Left renal pelvis (tissue), 4 donors: ENCODE results near the gene R3HDM2. TPM values are rescaled to one million over a fixed set of nuclear protein-coding genes. Genes with fewer than 3 reads are reported as not detected.

Experiments
- DNase-seq, 4 donors: peaks; one replicate each; pipeline ENCODE4 v3.0.0-alpha.2; 2013; ENCODE audit warnings: low read depth in 4 of 4, low spot score in 3 of 4
- polyA plus RNA-seq, 4 donors: library from polyadenylated mRNA; unstranded; fragments of 120-200 nt; gene quantifications; one replicate each; pipeline ENCODE4 v1.2.1, GENCODE V29; 2013; ENCODE audit not compliant: insufficient read length in 4 of 4

R3HDM2 gene
- polyA plus RNA-seq, 4 donors: 65.5 to 99.8 (median 76.4) TPM

DNA sequence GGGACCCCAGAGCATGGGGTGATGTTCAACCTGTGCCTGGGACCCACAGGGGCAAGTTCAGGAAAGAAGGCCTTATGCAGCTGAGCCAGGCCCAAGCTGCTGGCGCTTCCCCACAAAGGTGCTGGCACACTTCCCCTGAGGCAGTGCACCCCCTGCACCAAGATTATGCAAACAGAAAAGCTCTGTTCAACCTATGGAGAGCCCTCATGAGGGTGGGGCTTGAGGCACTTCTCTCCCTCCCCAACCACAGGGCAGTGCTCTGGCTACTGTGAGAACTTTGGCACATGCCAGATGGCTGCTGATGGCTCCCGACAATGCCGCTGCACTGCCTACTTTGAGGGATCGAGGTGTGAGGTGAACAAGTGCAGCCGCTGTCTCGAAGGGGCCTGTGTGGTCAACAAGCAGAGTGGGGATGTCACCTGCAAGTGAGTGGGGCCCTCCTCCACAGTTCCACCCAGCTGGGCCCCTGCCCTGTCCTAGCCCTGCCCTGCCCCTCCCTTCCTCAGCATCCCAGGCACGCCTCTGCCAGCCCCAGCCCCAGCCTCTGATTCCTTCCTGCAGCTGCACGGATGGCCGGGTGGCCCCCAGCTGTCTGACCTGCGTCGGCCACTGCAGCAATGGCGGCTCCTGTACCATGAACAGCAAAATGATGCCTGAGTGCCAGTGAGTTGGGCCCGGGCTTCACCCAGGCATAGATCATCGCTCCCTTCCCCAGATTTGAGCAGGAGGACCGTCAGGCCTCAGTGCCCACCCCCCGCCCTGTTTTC is 219.7 kb downstream of the R3HDM2 start:
- DNase-seq: no peak

- no peak for DNase-seq
These were observed 220.4 kb downstream of the R3HDM2 start for GRCh38 chr12:57210461-57210860.

- DNase-seq: no peak
These were observed 220.9 kb downstream of the R3HDM2 start for GRCh38 chr12:57209916-57210315.

GRCh38 chr12:57208631-57209282 is 222.1 kb downstream of the R3HDM2 start:
- no peak for DNase-seq

GRCh38 chr12:57207731-57208630 is 222.9 kb downstream of the R3HDM2 start:
- no peak for DNase-seq

DNA sequence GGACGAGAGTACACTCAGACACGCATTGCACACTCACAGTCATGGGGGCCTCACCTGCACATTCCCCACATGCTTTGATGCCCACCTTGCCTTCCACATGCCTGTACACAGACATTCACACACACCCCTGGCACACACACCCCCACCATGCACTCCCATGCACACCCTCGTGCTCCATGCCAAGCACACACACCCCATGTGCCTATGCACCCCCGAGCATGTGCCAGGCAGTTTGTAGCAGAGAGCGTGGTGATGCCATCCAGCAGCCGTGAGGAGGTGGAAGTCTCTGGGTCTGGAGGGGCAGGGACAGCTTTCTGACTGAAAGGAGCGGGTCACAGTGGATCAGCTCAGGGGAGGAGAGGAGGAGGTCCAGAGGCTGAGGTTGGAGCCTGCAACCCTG is 224.9 kb downstream of the R3HDM2 start:
- no peak for DNase-seq

- DNase-seq: no peak
These were observed 225.7 kb downstream of the R3HDM2 start for GRCh38 chr12:57205186-57205585.

DNA sequence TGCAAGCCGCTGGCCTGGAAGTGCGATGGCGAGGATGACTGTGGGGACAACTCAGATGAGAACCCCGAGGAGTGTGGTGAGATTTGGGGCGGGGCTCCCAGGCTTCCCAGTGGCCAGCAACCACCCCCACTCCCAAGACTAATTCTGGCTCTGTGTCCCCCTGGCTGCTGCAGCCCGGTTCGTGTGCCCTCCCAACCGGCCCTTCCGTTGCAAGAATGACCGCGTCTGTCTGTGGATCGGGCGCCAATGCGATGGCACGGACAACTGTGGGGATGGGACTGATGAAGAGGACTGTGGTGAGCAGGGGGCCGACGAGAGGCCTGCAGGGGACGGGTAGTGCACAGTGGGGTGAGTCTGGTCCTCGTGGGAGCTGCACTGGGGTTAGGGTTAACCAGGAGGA is 226.4 kb downstream of the R3HDM2 start:
- no peak for DNase-seq

- no peak for DNase-seq
These were observed 227.1 kb downstream of the R3HDM2 start for GRCh38 chr12:57203791-57204190.

Other genes with a start within 250 kb of the R3HDM2 start
- 1 to 10 TPM; 3.2 to 6.5 (median 4.1) TPM for gene NXPH4, start 214.2 kb downstream of the R3HDM2 start, polyA plus RNA-seq
- gene SHMT2, start 201.3 kb downstream of the R3HDM2 start, polyA plus RNA-seq: 10 to 100 TPM; 52.2 to 82.5 (median 70.4) TPM
- gene STAC3, start 179.9 kb downstream of the R3HDM2 start, polyA plus RNA-seq: 1 to 10 TPM; 2.2 to 8.9 (median 4.1) TPM
- gene INHBC, start 3.7 kb upstream of the R3HDM2 start, polyA plus RNA-seq: under 1 TPM; 0.11 to 0.26 (median 0.17) TPM
- under 1 TPM; 0.36 to 0.78 (median 0.72) TPM for gene INHBE, start 24.3 kb upstream of the R3HDM2 start, polyA plus RNA-seq
- gene GLI1, start 28.7 kb upstream of the R3HDM2 start, polyA plus RNA-seq: 10 to 100 TPM; 16.2 to 62.3 (median 22.1) TPM
- gene ARHGAP9, start 48.8 kb upstream of the R3HDM2 start, polyA plus RNA-seq: 1 to 10 TPM; 1.9 to 5.5 (median 2.9) TPM
- 100 to 1,000 TPM in 3 of 4 donors, 10 to 100 TPM in 1; 94.7 to 164 (median 118) TPM for gene MARS1, start 57.0 kb upstream of the R3HDM2 start, polyA plus RNA-seq
- gene DDIT3, start 89.5 kb upstream of the R3HDM2 start, polyA plus RNA-seq: 10 to 100 TPM; 16.3 to 34.6 (median 29.8) TPM
- gene MBD6, start 91.8 kb upstream of the R3HDM2 start, polyA plus RNA-seq: 10 to 100 TPM; 52.6 to 99.8 (median 61.2) TPM
- 100 to 1,000 TPM; 144 to 176 (median 167) TPM for gene DCTN2, start 116.1 kb upstream of the R3HDM2 start, polyA plus RNA-seq
- gene KIF5A, start 119.0 kb upstream of the R3HDM2 start, polyA plus RNA-seq: 1 to 10 TPM in 2 of 4 donors, under 1 TPM in 2; 0.64 to 1.1 (median 0.86) TPM
- 10 to 100 TPM; 21.9 to 47.1 (median 39.6) TPM for gene PIP4K2C, start 160.1 kb upstream of the R3HDM2 start, polyA plus RNA-seq
- gene DTX3, start 173.8 kb upstream of the R3HDM2 start, polyA plus RNA-seq: 10 to 100 TPM; 53.9 to 82.4 (median 62.2) TPM
- gene ARHGEF25, start 180.4 kb upstream of the R3HDM2 start, polyA plus RNA-seq: 100 to 1,000 TPM in 1 of 4 donors, 10 to 100 TPM in 3; 33.6 to 101 (median 36.9) TPM
- gene B4GALNT1, start 202.2 kb upstream of the R3HDM2 start, polyA plus RNA-seq: 1 to 10 TPM in 1 of 4 donors, under 1 TPM in 3; 0.79 to 6.1 (median 0.93) TPM